IPS-20b (cell line): ENCODE measurements around the gene ATF5.

Source experiments
- H3K27ac ChIP-seq: one replicate; pipeline ENCODE4 v1.5.1; 2013; ENCODE audit warnings: low read length
- H3K27me3 ChIP-seq: 2 replicates; pipeline ENCODE4 v1.6.1; 2013; ENCODE audit warnings: mild to moderate bottlenecking, low read length, inconsistent platforms; ENCODE audit not compliant: insufficient read depth
- H3K36me3 ChIP-seq: 2 replicates; pipeline ENCODE4 v1.6.1; 2013; ENCODE audit warnings: low read depth, mild to moderate bottlenecking, inconsistent platforms, low read length, moderate library complexity; ENCODE audit not compliant: insufficient read depth
- H3K4me1 ChIP-seq: 2 replicates; pipeline ENCODE4 v1.6.1; 2013; ENCODE audit warnings: mild to moderate bottlenecking, control low read depth, inconsistent platforms, low read length, moderate library complexity; ENCODE audit not compliant: insufficient read depth
- H3K4me3 ChIP-seq: 2 replicates; pipeline ENCODE4 v1.5.1; 2013; ENCODE audit warnings: mild to moderate bottlenecking, low read length, inconsistent platforms
- H3K9ac ChIP-seq: 2 replicates; pipeline ENCODE4 v1.6.1; 2013; ENCODE audit warnings: low read depth, mild to moderate bottlenecking, inconsistent platforms, low read length, moderate library complexity
- H3K9me3 ChIP-seq: 2 replicates; pipeline ENCODE4 v1.6.1; 2013; ENCODE audit warnings: mild to moderate bottlenecking, low read depth, low read length, inconsistent platforms; ENCODE audit not compliant: insufficient read depth

ATF5 gene

DNA sequence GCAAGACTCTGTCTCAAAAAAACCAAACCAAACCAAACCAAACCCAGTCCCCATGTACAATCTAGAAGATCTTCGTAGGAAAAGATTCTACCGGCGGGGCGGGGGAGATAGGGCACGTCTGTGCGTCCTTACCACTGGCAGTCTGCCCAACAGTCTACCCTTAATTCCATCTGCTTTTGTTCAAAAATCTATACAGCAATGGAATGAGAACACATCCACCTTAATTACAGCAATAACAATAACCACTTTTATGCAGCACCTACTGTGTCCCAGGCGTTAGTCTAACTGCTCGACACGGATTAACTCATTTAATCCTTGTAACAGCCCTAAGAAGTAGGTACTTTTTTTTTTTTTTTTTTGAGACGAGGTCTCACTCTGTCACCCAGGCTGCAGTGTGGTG, 2.5 kb upstream of the ATF5 start:
- H3K9ac ChIP-seq = no peak overlapping the region
- H3K4me3 ChIP-seq = no peak overlapping the region
- H3K36me3 ChIP-seq = peaks cover 62% of the 10 kb centered on the region
- H3K27me3 ChIP-seq = no peaks in the 10 kb centered on the region
- H3K27ac ChIP-seq = no peak overlapping the region
- peaks cover 10% of the 10 kb centered on the region; the same call in 1 of the 2 replicates for H3K4me1 ChIP-seq
- no peaks in the 10 kb centered on the region for H3K9me3 ChIP-seq

DNA sequence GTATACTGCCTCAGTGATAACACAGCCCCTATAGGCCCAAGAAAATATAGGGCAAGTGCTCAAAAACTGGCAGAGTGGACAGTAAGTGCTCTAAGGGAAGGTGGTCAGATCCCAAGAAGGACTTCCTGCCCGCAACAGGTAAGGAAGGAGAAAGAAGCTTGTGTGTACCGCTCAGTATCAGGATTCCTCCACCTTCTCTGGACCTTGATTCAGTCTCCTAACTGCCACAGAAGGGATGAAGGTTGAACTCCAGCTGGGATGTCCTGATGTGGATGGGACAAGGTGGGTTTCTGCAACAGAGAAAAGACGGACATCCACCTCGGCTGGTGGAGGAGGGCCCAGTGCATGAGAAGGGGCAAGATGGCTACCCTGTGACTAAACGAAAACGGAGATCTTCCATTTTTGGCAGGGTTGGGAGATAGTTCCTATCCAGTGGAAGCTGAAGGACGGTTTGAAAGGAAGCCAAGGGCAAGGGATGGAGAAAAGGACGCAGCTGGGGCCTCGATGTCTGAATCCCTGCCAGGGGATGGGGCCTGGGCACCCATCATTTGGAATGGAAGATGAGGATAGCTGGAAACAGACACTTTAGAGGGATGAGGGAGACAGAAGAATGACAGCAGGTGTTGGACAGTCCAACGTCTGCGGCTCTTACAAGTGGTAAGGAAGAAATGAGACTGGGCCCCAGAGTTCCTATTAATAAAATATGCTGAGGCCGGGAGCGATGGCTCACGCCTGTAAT, 1.3 kb upstream of the ATF5 start:
- Histone ChIP-seq H3K36me3 (peaks cover 51% of the 10 kb centered on the region), H3K27me3 (no peaks in the 10 kb centered on the region), H3K4me1 (peaks cover 6% of the 10 kb centered on the region; the same call in 1 of the 2 replicates), H3K27ac (no peak overlapping the region), H3K9me3 (no peaks in the 10 kb centered on the region), H3K9ac (peak overlapping the region; percentile 99; the same call in 1 of the 2 replicates), H3K4me3 (peak overlapping the region; percentile 96; the same call in 1 of the 2 replicates)

DNA sequence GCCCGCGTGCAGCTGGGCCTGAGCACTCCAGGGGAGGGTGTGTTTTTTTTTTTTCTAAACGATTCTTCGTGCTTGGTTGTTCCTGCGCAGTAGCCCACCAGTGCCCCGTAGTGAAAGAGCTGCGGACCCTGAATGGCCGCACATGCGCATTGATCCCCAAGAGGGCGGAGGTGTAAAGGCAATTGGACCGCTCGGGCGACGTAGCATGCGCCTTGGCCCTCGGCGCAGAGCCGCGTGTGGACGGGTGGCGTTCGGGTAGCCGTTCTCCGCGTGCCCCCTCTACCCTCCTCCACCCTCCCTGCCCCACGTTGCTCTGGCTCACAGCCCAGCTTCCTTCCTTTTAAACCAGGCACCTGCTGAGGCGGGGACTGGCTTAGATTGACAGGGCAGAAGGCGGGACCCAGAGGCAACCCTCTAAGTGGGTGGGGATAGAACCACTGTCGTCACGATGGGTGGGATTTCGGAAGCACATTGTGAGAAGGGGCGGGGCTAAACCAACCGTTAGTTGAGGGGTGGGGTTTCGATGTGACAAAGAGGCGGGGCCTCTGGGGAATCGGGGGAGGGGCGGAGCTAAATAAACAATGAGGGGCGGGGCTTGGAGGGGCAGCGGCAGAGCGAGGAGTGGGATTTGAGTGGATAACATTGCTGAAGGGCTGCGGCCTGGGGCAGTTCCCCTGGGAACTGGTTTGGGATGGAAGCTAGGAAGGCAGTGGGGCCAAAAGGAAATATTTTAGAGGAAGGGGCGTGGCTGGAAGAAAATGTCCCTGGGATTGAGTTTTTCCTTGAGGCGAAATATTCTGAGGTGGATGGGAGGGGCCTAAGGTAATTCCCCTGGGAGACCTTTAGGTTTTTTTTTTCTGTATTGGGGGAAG, 842 bp downstream of the ATF5 start:
- peaks cover 6% of the 10 kb centered on the region; the same call in 1 of the 2 replicates for H3K4me1 ChIP-seq
- H3K36me3 ChIP-seq = peaks cover 29% of the 10 kb centered on the region
- no peaks in the 10 kb centered on the region for H3K27me3 ChIP-seq
- H3K9me3 ChIP-seq = no peaks in the 10 kb centered on the region
- H3K27ac ChIP-seq = peak overlapping the region; percentile 86
- peak overlapping the region; percentile 96 for H3K4me3 ChIP-seq
- peak overlapping the region; percentile 99 for H3K9ac ChIP-seq

DNA sequence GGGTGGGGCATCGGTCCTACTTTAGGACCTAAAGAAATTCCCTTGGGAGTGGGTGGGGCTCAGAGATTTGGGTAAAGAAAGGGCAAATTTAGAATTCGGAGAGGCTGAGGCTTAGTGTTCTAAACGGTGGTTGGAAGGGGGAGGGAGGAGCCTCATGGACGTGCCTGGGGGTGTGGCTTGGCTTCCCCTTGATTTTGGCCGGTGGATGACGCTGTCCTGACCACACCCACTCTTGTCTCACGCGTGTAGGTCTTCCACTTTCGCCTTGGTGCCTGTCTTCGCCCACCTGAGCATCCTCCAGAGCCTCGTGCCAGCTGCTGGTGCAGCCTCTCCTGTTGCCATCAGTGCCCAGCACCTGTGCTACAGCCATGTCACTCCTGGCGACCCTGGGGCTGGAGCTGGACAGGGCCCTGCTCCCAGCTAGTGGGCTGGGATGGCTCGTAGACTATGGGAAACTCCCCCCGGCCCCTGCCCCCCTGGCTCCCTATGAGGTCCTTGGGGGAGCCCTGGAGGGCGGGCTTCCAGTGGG, 1.5 kb downstream of the ATF5 start:
- Histone ChIP-seq H3K4me1 (peaks cover 6% of the 10 kb centered on the region; the same call in 1 of the 2 replicates), H3K27ac (peak overlapping the region; percentile 30), H3K4me3 (peak overlapping the region; percentile 64), H3K36me3 (peaks cover 23% of the 10 kb centered on the region), H3K27me3 (no peaks in the 10 kb centered on the region), H3K9ac (peak overlapping the region; percentile 49; the same call in 1 of the 2 replicates), H3K9me3 (no peaks in the 10 kb centered on the region)

DNA sequence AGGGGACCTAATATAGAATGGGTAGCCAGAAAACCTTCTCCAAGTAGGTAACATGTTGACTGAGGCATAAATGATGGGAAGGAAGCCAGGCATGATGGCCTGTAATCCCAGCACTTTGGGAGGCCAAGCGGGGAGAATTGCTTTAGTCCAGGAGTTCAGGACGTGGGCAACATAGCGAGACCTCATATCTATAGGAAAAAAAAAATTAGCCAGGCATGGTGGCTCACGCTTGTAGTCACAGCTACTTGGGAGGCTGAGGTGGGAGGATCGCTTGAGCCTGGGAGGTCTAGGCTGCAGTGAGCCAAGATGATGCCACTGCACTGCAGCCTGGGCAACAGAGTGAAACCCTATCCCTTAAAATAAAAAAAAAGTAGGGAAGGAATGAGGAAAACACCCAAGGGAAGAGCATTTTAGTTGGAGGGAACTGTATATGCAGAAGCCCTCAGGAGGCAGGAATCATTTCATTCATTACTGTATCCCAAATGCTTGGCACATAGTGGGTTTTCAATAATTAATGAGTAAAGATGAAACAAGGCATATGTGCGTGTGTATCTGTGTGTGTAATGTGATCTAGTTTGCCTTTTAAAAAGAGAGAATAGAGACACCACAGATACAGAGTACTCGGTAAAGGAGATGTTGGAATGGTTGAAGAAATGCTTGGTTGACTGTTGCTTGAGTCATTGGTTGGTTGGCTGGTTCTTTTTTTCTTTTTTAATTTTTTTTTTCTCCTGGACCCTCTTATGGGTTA, 2.5 kb downstream of the ATF5 start:
- Histone ChIP-seq H3K27me3 (no peaks in the 10 kb centered on the region), H3K36me3 (peaks cover 15% of the 10 kb centered on the region), H3K27ac (no peak overlapping the region), H3K4me3 (no peak overlapping the region), H3K9me3 (no peaks in the 10 kb centered on the region), H3K4me1 (peaks cover 6% of the 10 kb centered on the region; the same call in 1 of the 2 replicates), H3K9ac (no peak overlapping the region)

DNA sequence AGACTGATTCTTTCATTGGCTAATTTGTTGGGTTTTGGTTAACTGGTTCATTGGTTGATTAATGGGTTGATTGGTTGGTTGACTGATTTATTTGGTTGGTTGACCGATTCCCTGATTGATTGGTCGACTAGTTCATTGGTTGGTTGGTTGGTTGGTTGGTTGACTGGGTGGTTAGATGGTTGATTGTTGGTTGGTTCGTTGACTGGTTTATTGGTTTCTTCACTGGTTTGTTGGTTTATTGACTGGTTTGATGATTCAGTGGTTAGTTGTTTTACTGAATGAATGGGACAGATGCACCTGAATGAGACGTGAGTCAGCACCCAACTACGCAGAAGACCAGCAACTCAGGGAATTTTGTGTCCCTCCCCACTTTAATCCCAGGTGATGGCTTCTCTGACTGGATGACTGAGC, 3.0 kb downstream of the ATF5 start:
- Histone ChIP-seq H3K27ac (no peak overlapping the region), H3K36me3 (peaks cover 10% of the 10 kb centered on the region), H3K9ac (no peak overlapping the region), H3K4me1 (peaks cover 6% of the 10 kb centered on the region; the same call in 1 of the 2 replicates), H3K27me3 (peaks cover 3% of the 10 kb centered on the region; the same call in 1 of the 2 replicates), H3K9me3 (no peaks in the 10 kb centered on the region), H3K4me3 (no peak overlapping the region)

DNA sequence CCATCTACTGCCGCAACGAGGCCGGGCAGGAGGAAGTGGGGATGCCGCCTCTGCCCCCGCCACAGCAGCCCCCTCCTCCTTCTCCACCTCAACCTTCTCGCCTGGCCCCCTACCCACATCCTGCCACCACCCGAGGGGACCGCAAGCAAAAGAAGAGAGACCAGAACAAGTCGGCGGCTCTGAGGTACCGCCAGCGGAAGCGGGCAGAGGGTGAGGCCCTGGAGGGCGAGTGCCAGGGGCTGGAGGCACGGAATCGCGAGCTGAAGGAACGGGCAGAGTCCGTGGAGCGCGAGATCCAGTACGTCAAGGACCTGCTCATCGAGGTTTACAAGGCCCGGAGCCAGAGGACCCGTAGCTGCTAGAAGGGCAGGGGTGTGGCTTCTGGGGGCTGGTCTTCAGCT, 3.7 kb downstream of the ATF5 start:
- H3K27me3 ChIP-seq = peaks cover 5% of the 10 kb centered on the region; the same call in 1 of the 2 replicates
- H3K4me1 ChIP-seq = peaks cover 2% of the 10 kb centered on the region; the same call in 1 of the 2 replicates
- no peak overlapping the region for H3K4me3 ChIP-seq
- H3K27ac ChIP-seq = no peak overlapping the region
- peaks cover 3% of the 10 kb centered on the region for H3K36me3 ChIP-seq
- H3K9me3 ChIP-seq = no peaks in the 10 kb centered on the region
- no peak overlapping the region for H3K9ac ChIP-seq

DNA sequence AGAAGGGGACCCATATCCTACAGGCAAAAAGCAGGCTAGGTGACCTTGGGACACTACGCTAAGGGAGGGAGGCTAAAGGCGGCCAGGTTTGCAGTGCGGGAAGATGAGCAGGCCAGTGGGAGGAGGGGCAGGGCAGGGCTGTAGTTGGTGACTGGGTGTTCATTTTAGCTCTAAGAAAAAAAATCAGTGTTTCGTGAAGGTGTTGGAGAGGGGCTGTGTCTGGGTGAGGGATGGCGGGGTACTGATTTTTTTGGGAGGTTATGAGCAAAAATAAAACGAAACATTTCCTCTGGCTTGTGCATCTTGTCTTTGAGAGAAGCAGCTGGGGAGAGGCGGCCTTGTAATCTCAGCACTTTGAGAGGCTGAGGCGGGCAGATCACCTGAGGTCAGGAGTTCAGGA, 4.6 kb downstream of the ATF5 start:
- Histone ChIP-seq H3K27ac (no peak overlapping the region), H3K4me3 (no peak overlapping the region), H3K4me1 (no peaks in the 10 kb centered on the region), H3K9ac (no peak overlapping the region), H3K27me3 (peaks cover 5% of the 10 kb centered on the region; the same call in 1 of the 2 replicates), H3K36me3 (no peaks in the 10 kb centered on the region), H3K9me3 (no peaks in the 10 kb centered on the region)

DNA sequence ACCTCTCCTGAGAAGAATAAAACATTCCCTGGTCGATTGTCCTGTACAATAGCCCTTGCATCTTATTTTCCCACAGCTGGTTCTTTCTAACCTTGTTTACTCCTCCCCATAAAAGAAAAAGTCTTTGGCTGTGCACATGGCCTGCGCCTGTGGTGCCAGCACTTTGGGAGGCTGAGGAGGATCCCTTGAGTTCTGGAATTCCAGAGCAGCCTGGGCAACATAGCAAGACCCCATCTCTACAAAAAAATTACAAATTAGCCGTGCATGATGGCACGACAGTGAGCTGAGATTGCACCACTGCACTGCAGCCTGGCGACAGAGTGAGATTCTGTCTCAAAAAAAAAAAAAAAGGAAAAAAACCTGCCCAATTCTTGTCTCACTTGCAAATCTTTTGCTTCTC, 7.5 kb downstream of the ATF5 start:
- Histone ChIP-seq H3K27ac (no peak overlapping the region), H3K4me3 (no peak overlapping the region), H3K9me3 (no peaks in the 10 kb centered on the region), H3K36me3 (no peaks in the 10 kb centered on the region), H3K4me1 (no peaks in the 10 kb centered on the region), H3K27me3 (peaks cover 5% of the 10 kb centered on the region; the same call in 1 of the 2 replicates), H3K9ac (no peak overlapping the region)

DNA sequence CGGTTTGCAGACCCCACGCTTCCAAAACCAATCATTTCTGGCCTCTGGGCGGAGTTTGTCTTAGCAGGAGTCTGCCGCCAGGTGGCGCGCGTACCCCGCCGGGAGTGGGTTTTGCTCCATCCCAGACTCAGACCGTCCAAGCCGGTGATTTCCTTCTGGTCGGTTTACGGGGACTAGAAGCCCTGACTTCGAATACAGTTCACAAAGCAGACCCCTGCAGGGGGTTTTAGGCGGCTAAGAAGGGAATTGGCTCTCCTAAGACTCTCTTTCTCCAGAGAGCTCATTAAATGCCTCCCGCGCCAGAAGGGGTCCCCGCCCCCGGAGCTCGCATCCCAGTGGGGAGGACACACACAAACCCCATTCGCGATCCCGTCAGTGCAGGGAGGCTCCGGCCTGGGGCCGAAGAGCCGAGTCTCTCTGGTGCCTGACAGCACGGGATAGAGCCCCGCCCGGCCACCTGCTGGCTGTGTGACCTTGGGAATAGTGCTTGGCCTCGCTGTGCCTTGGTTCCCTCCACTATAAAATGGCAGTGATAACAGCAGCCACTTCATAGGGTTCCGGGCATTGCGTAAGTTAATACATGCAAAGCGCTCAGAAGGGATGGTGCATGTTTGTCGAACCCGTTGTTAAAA, 8.9 kb downstream of the ATF5 start:
- H3K4me1 ChIP-seq = no peaks in the 10 kb centered on the region
- H3K4me3 ChIP-seq = peak overlapping the region; percentile 27; the same call in 1 of the 2 replicates
- peaks cover 5% of the 10 kb centered on the region; the same call in 1 of the 2 replicates for H3K27me3 ChIP-seq
- no peak overlapping the region for H3K9ac ChIP-seq
- no peaks in the 10 kb centered on the region for H3K9me3 ChIP-seq
- H3K36me3 ChIP-seq = no peaks in the 10 kb centered on the region
- H3K27ac ChIP-seq = no peak overlapping the region
